Stimulated activated CD4-positive, alpha-beta T cell treated with anti-CD3 and anti-CD28 coated beads, Interleukin-2, amount 100 ng/mL, for 48 hours (primary cell): ENCODE data around the gene SELENON.

Source experiments
- DNase-seq, 2 donors: peaks; one replicate each; pipeline ENCODE4 v3.0.0-alpha.2; 2020

The SELENON gene, protein sequence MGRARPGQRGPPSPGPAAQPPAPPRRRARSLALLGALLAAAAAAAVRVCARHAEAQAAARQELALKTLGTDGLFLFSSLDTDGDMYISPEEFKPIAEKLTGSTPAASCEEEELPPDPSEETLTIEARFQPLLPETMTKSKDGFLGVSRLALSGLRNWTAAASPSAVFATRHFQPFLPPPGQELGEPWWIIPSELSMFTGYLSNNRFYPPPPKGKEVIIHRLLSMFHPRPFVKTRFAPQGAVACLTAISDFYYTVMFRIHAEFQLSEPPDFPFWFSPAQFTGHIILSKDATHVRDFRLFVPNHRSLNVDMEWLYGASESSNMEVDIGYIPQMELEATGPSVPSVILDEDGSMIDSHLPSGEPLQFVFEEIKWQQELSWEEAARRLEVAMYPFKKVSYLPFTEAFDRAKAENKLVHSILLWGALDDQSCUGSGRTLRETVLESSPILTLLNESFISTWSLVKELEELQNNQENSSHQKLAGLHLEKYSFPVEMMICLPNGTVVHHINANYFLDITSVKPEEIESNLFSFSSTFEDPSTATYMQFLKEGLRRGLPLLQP

DNA sequence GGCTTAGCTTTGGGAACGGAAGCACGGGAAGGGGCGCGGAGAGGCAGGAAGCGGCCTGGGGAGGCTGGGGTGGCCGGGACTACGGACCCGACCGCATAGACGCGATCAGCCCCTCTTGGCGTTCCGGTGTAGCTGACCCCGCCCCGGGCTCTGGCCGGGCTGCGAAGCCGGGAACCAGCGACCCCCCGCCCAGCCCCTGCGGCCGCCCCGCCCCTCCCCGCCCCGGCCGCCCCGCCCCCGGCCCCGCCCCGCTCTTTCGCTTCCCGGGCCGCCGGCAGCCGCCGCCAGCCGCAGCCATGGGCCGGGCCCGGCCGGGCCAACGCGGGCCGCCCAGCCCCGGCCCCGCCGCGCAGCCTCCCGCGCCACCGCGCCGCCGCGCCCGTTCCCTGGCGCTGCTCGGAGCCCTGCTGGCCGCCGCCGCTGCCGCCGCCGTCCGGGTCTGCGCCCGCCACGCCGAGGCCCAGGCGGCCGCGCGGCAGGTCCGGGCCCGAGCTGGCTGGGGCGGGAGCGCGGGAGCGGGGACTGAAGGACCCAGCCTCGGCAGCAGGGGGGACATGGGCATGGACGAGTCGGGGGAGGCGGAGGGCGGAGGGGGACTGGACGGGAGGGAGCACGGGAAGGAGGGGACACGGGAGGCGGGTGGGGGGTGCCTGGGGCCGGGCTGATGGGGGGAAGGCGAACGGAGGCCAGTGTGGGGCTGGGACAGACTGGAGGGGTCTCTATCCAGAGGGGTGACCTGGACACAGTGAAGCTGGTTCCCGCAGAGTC is at the start of gene SELENON:
SELENON (plus strand) TSS at position 259 of the 768 bp plus-strand sequence; CDS start at position 297, 38 bp downstream.
- DNase-seq = no peak

DNA sequence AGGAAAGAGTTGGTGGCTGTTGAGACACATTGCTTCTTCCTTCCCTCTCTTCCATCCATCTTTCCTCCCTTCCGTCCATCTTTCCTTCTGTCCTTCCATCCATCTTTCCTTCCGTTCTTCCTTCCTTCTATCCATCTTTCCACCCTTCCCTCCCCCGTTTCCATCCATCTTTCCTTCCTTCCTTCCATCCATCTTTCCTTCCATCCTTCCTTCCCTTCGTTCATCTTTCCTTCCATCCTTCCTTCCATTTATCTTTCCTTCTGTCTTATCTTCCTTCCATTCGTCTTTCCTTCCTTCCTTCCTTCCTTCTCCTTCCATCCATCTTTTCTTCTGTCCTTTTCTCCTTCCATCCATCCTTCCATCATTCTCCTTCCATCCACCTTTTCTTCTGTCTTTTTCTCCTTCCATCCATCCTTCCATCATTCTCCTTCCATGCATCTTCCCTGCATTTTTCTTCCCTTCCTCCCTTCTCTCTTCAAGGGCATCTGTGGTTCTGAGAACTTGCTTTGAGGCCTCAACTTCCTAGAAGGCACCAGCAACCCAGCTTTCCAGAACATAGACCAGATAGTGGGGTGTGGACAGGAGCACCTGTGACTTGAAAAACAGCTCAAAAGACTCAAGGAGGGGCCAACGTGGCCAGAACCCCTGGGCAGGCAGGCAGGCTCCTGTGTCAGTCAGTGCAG is 48.9 kb upstream of the SELENON start:
- no peak for DNase-seq

DNA sequence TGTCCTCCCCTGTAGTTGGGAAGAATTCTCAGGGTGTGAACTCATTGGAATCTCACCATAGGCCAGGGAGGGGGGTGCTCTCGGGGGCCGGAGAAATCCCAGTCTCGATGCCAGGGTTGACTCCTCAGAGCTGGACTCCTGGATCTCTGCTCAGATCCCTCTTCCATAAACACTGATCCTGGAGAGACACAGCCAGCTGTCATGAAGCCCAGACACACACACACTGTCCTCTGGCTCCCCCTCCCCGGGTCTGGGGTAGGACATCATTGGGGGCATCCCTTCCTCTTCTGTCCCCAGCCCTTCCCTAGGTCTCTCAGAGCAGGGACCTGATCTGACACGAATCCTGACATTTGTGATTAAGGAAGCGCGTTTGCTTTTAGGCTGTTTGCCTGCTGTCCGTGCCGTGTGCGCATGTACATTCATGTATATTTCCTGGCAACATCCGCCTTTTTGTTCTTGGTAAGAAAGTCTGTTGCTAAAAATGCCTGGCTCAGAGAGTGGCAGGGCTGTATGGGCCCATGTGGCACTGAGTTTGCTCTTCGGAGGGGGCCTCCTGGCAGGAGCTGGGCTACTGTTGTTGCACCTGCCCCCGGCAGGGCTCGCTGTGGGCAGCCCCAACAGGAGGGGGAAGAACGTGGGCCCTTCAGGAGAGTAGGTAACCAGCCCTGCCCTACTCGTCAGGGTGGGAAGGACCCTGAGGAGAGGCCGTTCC is 45.4 kb upstream of the SELENON start:
- DNase-seq = no peak

DNA sequence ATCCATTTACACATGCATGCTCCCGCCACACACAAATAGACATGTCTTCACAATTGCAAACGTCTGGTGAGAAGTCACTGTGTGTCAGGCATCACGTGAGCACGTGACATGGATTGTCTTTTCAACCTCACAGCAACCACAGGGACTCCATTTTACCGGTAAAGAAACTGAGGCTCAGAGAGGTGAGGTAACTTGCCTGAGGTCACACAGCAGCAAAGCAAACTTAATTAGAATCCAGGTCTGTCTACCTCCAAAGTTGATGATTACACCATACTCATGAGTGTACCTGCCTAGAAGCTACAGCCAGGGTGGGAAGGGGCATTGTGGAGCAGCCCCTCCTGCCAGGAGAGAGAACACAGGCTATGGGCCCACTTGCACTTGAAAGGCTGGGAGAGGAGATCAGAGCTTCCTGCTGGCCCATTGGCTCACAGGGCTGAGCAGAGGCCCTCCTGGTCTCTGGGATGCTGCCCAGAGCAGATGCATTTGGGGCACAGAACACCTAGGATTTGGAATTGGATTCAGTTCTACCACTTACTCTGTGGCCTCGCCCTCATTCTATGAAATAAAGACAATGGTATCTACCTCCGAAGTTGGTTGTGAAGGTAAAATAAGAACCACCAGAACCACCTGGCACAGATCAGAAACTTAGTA is 44.4 kb upstream of the SELENON start:
- DNase-seq = no peak

DNA sequence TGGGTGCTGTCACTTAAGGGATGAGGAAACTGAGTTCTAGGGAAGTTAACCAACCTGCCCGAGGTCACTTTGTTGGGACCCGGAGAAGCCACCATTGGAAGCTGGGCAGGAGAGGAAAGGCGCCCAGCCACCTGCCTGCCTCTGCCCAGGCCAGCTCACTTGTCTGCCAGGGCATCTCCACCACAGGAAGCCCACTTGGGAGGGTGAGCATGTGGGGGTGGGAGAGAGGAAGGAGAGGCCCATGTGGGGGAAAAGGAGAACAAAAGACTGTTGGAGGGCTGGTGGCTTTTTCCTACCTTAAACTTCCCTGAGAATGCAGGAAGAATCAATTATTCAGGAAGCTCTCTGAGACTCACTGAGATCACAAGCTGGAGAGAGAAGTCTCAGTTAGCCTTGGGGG is 43.8 kb upstream of the SELENON start:
- DNase-seq = no peak

DNA sequence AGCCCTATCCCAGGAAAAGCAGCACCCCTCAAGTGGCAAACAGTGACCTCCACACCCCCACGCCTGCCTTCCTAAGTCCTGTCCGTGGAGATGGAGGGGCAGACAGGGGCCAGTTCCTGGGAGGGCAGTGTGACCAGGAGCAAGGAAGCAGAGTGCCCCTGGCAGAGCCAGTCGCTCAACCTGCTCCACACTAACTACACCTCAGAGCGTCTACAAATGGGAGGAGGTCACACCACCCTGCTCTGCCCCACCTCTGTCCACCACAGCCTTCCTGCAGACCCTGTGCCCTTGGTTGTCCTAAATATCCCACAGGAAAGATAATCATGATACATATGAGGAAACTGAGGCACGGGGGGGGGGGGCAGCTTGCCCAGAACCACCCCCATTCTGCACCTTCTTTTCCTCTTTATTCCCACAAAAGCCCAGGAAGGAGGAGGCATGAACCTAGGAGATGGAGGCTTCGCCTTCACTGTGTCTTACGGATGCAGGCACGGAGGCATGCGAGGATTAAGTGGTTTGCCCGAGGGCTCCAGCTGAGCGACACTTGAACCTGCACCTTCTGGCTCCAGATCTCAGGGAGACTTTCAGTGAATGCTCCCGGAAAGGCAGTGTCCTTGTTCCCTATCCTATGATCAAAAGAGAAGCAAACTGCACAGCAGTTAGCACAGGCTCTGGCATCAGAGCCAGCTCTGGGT is 42.7 kb upstream of the SELENON start:
- DNase-seq = no peak

DNA sequence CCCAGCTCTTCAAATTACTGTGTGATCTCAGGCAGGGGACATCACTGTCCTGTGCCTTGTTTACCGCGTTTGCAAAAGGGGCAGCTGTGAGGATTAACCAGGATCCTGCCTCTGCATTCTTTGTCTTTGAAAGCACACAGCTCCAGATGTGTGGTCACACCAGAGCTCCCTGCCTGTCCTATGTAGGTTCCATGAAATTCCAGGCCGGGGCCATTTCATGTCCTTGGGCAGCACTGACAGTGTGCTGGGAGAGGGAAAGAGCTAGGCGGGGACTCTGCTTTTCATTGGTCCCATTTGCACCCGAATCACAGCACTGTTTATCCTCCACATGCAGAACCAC is 42.2 kb upstream of the SELENON start:
- DNase-seq = no peak

DNA sequence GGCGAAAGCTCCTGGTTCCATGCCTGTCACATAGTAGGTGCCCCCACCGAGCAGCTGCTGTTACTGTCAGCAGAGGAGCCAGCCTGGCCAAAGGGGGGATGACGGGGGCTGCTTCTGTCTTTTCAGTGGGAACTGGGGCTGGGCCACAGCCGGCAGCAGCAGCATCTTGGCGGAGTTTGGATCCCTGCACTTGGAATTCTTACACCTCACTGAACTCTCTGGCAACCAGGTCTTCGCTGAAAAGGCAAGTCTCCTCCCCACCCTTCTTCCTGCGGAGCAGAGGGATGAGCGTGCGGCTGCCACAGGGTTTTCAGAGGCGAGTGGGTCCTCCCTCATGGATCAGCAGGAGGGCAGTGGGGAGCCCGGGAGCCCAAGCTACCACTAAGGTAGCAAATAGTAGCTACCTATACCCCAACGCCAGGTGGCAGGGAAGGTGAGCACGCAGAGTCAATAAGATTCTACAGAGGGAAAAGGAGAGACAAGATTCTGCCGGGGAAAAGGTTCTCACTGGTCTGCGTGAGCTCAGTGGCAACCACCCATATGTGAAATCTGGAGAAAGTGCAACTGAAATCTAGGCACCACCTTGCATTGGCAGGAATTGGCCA is 41.4 kb upstream of the SELENON start:
- no peak for DNase-seq

DNA sequence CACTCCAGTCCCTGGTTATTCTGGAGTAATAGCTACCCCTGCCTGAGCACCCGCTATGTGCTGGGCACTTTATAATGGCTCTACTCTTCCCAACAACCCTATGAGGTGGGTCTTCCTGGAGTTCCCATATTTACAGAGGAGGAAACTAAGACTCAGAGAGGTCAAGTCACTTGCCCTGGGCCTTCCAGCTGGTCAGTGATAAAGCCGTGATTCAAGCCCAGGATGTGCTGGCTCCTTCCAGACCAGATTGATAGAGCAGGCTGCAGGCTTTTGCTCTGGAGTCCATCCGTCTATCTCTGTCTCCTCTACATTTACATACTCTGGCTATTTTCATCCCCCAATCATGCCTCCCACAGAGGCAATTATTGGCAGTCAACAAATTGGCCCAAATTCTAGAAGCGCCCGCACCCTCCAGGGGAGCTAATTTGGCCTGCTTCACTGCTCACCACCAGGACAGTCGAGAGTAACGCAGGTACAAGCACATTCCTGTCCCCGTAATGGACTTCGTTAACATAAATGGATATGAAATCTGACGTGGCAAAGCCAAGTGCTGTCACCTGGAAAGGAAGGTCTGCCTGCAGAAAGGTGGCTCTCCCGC is 39.8 kb upstream of the SELENON start:
- no peak for DNase-seq

DNA sequence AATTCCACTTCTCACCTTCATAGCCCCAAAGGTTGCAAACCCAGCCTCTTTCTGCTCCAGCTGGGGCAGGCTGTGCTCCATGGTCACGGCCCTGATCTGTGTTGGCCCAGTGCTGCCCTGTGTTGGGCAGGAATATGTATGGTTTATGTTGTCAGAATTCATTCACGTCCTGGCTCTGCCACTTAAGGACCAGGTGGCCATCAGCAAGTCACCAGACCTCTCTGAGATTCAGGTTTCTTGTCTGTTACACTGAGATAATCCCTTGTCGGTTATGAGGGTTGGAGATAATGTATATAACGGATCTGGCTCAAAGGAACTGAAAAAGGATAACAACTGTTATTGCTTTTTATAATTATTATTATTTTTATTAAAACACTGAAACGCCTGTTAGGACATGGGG is 39.1 kb upstream of the SELENON start:
- no peak for DNase-seq

DNA sequence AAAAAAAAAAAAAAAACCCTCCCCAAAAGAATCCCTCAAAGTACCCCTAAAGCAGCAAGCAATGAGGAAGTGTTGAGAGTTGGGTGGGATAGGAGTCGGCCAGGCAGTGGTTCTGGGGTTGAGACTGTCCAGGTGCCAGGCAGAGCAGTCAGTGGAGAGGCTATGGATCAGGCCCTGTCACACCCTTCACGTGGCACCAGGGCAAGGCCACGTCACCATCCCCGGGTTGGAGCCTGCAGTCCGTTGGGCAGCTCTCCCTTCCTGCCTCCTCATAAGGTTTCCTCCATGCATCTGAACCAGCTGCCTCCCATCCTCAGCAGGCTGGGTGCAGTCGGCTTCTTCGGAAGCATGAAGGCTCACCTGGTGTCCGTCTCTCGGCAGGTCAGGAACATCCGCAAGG is 36.5 kb upstream of the SELENON start:
- DNase-seq = no peak

DNA sequence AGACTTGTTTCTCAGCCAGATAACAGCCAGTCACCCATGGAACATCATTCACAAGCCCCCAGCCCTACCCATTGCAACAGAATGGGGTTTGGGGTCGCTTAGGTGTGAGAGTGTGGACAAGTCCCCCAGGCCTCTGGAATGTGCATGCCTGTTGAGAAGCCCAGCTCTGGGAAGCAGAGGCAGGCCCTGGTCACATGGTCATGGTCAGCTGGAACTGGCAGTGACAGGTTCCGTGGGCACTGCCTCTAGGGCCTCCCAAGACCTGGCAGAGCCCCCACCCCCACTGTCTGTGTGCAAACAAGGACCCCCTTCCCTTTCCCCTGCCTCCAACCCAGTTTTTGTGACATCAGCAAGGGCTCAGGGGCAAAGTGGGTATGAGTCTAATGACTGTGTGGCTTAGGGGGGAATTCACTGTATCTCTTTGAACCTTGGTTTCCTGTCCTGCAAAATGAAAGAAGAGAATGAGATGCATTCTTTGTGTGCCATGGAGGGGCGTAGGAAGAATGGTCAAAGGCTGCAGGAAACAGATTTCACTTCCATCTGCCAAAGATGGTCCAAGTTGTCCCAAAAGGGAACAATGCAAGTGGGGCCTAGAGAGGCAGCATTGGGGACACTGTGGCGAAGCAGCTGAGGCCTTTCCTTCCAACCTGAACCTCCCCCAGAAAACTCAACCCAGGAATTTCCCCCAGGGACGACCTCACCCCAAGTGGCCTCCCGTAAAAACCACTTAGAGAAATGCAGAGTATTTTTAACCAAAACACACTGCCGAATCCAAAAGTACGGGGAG is 34.7 kb upstream of the SELENON start:
- no peak for DNase-seq

DNA sequence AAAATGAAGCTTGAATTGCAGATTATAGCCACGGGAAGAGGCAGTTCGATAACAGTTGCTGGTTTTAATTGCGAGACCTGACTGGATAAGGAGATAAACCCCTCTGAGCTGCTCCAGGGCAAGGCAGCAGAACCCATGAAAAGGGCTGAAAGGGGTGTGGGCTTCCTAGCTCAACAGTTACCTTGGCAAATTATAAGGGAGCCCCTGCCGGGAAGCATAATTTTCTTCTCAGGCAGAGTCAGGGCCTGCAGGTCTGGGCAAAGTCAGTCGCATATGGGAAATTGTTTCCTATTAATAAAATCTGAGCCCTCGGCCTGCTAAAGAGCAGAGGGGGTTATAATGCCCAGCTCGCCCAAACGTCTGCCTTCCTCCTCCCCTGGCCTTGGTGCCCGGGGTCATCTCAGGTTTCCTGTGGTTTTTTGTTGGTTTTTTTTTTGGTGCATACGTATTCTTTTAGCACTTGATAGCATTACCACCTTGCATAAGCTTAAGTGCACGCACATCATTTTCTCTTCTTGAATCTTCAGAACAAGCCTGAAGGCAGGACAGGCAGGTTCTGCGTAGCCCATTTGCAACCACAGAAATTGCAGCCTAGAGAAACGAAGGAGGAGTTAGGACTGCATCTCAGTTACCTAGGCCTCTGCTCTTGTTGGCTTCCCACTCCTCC is 33.9 kb upstream of the SELENON start:
- DNase-seq = no peak

DNA sequence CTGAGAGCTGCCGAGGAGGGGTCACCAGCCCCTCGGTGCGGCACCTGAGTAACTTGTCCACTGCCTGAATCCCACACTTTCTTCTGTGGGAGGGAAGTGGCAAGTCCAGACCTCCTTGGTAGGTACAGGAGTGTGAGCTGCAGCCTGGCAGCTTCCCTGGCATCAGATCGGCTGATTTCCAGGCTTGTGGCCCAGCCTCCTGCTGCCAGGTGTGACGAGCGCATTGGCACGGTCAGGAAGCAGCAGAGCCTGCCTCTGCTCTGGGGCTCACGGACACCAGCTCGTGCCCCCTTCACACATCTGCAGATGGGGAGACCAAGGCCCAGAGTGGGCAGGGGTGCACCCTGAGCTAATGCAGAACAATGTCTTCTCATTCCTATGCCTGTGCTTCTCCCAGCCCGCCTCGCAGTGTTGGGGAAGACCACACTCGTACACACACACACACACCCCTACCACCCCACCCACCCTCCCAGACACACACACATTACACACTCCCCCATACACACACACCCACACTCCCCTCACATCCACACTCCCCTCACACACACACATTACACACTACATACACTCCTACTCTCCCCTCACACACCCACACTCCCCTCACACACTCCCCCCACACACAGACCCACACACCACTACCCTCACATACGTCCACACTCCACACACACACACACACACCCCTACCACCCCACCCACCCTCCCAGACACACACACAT is 33.1 kb upstream of the SELENON start:
- no peak for DNase-seq

DNA sequence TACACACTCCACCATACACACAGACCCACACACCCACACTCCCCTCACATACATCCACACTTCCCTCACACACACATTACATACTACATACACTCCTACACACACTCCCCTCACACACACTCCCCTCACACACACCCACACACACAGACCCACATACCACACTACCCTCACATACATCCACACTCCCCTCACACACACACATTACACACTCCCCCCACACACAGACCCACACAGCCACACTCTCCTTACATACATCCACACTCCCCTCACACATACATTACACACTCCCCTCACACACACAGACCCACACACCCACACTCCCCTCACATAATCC is 32.6 kb upstream of the SELENON start:
- no peak for DNase-seq

DNA sequence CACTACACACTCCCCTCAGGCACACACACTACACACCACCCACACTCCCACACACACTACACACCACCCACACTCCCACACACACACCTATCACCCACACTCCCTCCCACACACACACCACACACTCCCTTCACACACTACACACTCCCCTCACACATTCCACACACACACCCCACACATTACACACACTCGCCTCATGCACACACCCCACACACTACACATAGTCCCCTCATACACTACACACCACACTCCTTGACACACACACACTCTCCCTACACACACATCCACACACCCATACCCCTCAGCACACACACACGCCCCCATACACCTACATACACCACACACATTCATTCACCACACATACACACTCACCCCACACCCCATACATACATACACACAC is 31.0 kb upstream of the SELENON start:
- no peak for DNase-seq

DNA sequence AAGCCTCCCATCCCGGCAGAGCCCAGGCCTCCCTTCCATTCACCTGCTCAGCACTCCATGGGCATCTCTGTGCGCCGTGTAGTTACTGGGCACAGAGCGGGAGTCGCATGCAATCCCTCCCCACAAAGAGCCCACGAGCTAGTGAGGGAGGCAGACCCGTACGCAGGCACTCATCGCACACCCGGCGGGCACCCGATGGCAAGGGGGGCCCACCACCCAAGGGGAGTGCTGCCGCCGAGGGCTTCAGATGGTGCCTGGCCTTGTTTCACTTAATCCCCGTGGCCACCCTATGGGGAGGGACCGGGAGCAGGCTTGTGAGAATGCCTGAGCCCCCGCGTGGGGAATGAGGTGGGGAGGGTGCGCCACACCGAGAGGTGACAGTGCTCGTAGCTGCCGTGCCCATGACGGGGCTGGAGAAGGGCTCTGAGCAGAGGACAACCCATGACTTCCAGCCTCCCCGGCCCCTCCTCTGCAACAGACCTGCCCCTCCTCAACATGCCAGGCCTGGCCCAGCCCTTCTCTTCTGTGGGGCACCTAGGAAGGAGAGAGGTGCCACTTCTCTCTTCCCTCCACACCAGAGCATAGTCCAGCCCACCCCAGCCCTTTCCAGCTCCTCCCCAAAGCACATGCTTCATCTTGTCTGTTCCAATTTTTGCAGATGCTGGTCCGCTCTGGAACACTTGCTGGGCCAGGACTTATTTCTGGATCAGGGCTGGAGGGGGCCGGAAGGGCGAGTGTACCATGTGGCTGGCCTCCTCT is 30.2 kb upstream of the SELENON start:
- DNase-seq = no peak
